ENCODE data around the gene UBE2G2.

The UBE2G2 gene

DNA sequence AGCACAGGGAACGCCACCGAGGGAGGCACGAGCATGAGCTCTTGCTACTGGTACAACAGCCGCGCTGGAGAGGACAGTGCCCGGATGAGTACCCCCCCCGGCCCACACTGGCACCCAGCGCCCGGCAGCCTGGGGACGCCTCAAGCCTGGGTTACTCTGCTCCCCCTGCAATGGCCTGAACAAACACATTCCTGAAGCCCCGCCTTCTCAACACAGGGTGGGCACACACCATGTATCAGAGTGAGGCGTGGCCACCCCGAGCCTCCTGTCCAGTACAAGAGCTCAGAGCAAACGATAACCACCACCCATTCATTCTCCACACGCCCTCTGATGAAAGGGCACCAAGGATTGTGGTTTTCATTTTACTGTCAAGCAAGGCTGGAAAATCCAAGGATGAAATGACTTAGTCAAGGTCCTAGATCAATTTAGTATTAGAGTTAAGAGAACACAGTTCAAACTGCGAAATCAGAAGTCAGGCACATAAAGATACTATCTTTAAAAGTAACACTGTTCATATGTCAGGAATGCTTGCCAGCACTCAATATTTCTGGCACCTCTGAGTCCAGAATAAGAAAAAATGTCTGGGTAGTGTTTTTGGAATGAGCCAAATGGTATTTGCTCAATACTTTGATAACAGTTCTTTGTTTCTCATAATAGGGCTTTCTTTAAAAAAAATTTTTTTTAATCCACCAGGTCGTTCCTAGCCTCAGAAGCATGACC is 22.0 kb downstream of the UBE2G2 start:
- Histone ChIP-seq H3K4me1 (ENCODE audit: control insufficient read depth in 5 of 5, insufficient read depth in 5 of 5, low read length in 5 of 5) (peaks cover 0 to 24% (median 10%) of the 10 kb centered on the region in 5 donors), H3K4me3 (ENCODE audit: low read depth in 1 of 5, low read length in 5 of 5) (no peak overlapping the region), H3K36me3 (ENCODE audit: control insufficient read depth in 5 of 5, insufficient read depth in 5 of 5, low read length in 5 of 5) (peaks cover 8 to 52% (median 20%) of the 10 kb centered on the region in 5 donors), H3K9ac (ENCODE audit: low read length in 5 of 5) (no peak overlapping the region), H3K27me3 (ENCODE audit: control insufficient read depth in 5 of 5, insufficient read depth in 4 of 5, low read length in 5 of 5) (no peaks in the 10 kb centered on the region), H3K27ac (ENCODE audit: low read depth, low read length) (no peak overlapping the region), H3K9me3 (ENCODE audit: control insufficient read depth in 5 of 5, low read length in 5 of 5) (no peaks in the 10 kb centered on the region)

DNA sequence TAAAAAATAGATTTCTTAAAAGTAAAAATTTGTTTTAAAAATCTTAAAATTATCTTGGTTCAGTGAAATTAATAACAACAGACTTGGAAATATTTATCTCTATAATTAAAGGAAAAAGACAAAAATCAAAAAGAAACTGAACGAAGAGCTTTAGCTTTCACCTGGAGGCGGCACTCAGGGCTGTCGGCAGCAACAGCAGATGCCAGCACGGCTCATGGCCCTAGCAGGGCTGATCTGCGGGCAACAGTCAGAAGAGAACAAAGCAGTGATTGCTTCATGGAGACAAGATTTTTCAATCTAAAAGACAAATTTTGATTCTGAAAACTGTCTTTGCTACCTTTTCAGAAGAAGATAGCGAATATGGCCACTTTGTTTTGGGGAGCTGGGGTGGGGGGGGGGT is 22.6 kb downstream of the UBE2G2 start:
- no peaks in the 10 kb centered on the region for H3K9me3 ChIP-seq (ENCODE audit: control insufficient read depth in 5 of 5, low read length in 5 of 5)
- no peak overlapping the region for H3K27ac ChIP-seq (ENCODE audit: low read depth, low read length)
- H3K27me3 ChIP-seq (ENCODE audit: control insufficient read depth in 5 of 5, insufficient read depth in 4 of 5, low read length in 5 of 5): no peaks in the 10 kb centered on the region
- no peak overlapping the region for H3K4me3 ChIP-seq (ENCODE audit: low read depth in 1 of 5, low read length in 5 of 5)
- peaks cover 14 to 54% (median 25%) of the 10 kb centered on the region in 5 donors for H3K36me3 ChIP-seq (ENCODE audit: control insufficient read depth in 5 of 5, insufficient read depth in 5 of 5, low read length in 5 of 5)
- H3K9ac ChIP-seq (ENCODE audit: low read length in 5 of 5): no peak overlapping the region
- peaks cover 0 to 24% (median 10%) of the 10 kb centered on the region in 5 donors for H3K4me1 ChIP-seq (ENCODE audit: control insufficient read depth in 5 of 5, insufficient read depth in 5 of 5, low read length in 5 of 5)

DNA sequence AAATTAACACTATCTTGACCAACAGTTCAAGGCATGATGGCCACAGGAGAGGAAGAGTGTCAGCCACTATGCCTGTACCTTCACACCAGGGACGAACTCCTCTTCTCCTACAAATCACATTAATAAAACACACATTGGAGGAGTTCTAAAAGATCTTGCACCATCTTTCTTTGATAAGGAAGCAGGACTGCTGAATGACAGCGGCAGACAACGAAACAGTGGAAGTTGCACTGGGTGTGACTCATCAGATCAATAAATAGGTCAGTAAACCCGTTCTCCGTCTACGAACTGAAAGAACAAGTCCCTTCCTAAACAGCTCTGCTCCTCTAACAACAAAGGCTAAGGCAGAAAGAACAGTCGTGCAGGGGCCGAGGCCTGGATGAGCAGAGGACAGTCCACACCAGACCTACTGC is 23.1 kb downstream of the UBE2G2 start:
- Histone ChIP-seq H3K4me3 (ENCODE audit: low read depth in 1 of 5, low read length in 5 of 5) (no peak overlapping the region), H3K9ac (ENCODE audit: low read length in 5 of 5) (no peak overlapping the region), H3K27ac (ENCODE audit: low read depth, low read length) (no peak overlapping the region), H3K36me3 (ENCODE audit: control insufficient read depth in 5 of 5, insufficient read depth in 5 of 5, low read length in 5 of 5) (peaks cover 14 to 53% (median 30%) of the 10 kb centered on the region in 5 donors), H3K9me3 (ENCODE audit: control insufficient read depth in 5 of 5, low read length in 5 of 5) (no peaks in the 10 kb centered on the region), H3K4me1 (ENCODE audit: control insufficient read depth in 5 of 5, insufficient read depth in 5 of 5, low read length in 5 of 5) (peaks cover 0 to 24% (median 10%) of the 10 kb centered on the region in 5 donors), H3K27me3 (ENCODE audit: control insufficient read depth in 5 of 5, insufficient read depth in 4 of 5, low read length in 5 of 5) (no peaks in the 10 kb centered on the region)

DNA sequence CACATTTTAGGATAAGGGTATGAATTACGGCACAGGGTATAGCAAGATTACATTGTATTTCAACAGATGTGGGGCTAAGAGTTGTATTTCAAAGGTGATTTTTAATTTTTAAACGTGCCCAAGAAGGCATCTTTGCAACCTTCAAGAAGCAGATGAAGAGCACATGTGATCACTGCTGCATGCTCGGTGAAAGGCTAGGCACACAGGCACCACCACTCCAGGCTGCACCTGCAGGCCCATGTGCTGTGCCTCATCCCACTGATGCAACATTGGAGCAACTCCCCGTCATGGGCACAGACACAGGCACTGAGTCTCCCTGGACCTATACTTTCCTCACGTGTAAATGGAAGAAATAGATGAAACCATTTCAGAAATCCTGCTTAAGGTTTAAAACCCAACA is 23.5 kb downstream of the UBE2G2 start:
- Histone ChIP-seq H3K27ac (ENCODE audit: low read depth, low read length) (no peak overlapping the region), H3K4me3 (ENCODE audit: low read depth in 1 of 5, low read length in 5 of 5) (no peak overlapping the region), H3K9ac (ENCODE audit: low read length in 5 of 5) (no peak overlapping the region), H3K4me1 (ENCODE audit: control insufficient read depth in 5 of 5, insufficient read depth in 5 of 5, low read length in 5 of 5) (peaks cover 0 to 24% (median 10%) of the 10 kb centered on the region in 5 donors), H3K36me3 (ENCODE audit: control insufficient read depth in 5 of 5, insufficient read depth in 5 of 5, low read length in 5 of 5) (peaks cover 14 to 56% (median 34%) of the 10 kb centered on the region in 5 donors), H3K27me3 (ENCODE audit: control insufficient read depth in 5 of 5, insufficient read depth in 4 of 5, low read length in 5 of 5) (no peaks in the 10 kb centered on the region), H3K9me3 (ENCODE audit: control insufficient read depth in 5 of 5, low read length in 5 of 5) (no peaks in the 10 kb centered on the region)

DNA sequence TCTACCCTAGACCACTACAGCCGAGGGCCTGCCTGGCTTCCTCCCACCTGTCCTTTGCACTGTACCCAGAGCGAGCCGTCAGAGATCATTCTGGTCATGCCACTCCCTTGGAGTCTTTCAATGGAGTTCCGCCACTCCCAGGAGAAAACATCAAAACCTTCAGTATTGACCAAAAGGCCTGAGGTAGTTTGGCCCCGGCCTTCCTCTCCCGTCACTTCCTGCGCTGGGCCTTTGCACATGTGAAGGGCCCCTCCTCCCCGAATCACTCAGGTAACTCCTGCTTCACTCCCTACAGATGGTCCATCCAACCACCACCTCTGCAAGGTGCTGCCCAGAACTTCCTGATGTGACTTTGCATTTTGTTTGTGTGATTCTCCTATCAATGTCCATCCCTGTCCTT is 26.6 kb downstream of the UBE2G2 start:
- Histone ChIP-seq H3K4me3 (ENCODE audit: low read depth in 1 of 5, low read length in 5 of 5) (no peak overlapping the region), H3K9ac (ENCODE audit: low read length in 5 of 5) (no peak overlapping the region), H3K27ac (ENCODE audit: low read depth, low read length) (no peak overlapping the region), H3K9me3 (ENCODE audit: control insufficient read depth in 5 of 5, low read length in 5 of 5) (no peaks in the 10 kb centered on the region), H3K36me3 (ENCODE audit: control insufficient read depth in 5 of 5, insufficient read depth in 5 of 5, low read length in 5 of 5) (peaks cover 14 to 76% (median 59%) of the 10 kb centered on the region in 5 donors), H3K27me3 (ENCODE audit: control insufficient read depth in 5 of 5, insufficient read depth in 4 of 5, low read length in 5 of 5) (no peaks in the 10 kb centered on the region), H3K4me1 (ENCODE audit: control insufficient read depth in 5 of 5, insufficient read depth in 5 of 5, low read length in 5 of 5) (peaks cover 0 to 10% (median 5%) of the 10 kb centered on the region in 5 donors)

DNA sequence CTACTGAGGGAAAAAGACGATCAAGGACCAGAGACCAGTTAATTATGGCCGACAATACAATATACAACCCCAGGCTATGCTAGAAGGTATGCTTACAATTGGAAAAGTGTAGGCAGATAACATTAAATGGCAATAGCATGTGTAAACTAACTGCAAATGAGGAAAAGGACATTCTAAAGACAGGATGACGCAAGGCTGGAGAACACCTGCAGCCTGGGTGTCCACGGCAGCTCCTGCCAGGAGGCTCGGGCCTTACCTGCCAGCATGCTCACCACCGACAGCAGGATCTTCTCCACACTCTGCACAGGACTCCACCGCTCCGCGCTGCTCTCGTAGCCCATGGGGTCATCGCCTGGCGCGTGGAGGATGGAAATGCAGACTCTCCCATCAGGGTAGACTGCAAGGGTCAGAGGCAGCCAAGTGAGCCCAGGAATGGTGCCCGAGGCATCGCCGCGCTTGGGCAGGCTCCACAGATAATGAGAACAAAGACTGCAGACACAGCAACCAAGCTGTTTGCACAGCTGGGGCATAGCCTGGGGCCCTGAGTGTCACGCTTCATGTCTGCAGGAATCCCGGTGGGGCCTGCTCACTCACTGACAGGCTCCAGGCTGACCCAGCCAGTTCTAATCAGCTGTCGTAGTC is 28.2 kb downstream of the UBE2G2 start:
- H3K27ac ChIP-seq (ENCODE audit: low read depth, low read length): no peak overlapping the region
- H3K9ac ChIP-seq (ENCODE audit: low read length in 5 of 5): no peak overlapping the region
- no peaks in the 10 kb centered on the region for H3K4me1 ChIP-seq (ENCODE audit: control insufficient read depth in 5 of 5, insufficient read depth in 5 of 5, low read length in 5 of 5)
- no peaks in the 10 kb centered on the region for H3K27me3 ChIP-seq (ENCODE audit: control insufficient read depth in 5 of 5, insufficient read depth in 4 of 5, low read length in 5 of 5)
- no peak overlapping the region for H3K4me3 ChIP-seq (ENCODE audit: low read depth in 1 of 5, low read length in 5 of 5)
- no peaks in the 10 kb centered on the region for H3K9me3 ChIP-seq (ENCODE audit: control insufficient read depth in 5 of 5, low read length in 5 of 5)
- peaks cover 14 to 84% (median 67%) of the 10 kb centered on the region in 5 donors for H3K36me3 ChIP-seq (ENCODE audit: control insufficient read depth in 5 of 5, insufficient read depth in 5 of 5, low read length in 5 of 5)

DNA sequence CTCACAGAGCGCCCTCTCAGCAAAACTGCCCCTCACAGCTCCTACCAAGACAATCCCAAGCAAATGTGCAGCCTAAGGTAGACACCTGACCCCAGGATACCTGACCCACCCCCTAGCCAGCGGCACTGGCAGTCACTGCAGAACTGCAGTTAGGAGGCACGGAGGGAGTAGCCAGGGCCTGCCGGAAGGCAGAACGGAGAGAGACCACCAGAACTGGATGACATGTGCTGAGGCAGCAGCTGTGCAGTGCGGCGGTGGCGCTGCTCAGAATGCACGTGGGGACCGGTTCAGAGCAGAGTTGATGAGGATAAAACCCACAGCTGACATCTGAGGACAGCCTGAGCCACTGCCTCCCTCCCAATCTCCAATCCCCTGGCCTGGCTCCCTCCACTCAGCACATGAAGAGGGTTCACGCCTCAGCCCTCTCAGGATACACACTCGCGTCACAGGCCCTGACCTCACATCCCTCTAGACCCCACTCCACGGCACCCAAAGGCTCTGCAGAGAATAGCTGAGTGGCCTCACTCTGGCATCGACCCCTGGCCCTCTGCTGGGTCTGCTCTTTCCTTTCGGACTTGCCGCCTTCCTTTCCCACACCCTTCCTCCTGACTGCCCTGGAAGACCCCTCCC is 29.6 kb downstream of the UBE2G2 start:
- Histone ChIP-seq H3K9ac (ENCODE audit: low read length in 5 of 5) (no peak overlapping the region), H3K27me3 (ENCODE audit: control insufficient read depth in 5 of 5, insufficient read depth in 4 of 5, low read length in 5 of 5) (no peaks in the 10 kb centered on the region), H3K4me1 (ENCODE audit: control insufficient read depth in 5 of 5, insufficient read depth in 5 of 5, low read length in 5 of 5) (no peaks in the 10 kb centered on the region), H3K36me3 (ENCODE audit: control insufficient read depth in 5 of 5, insufficient read depth in 5 of 5, low read length in 5 of 5) (peaks cover 12 to 78% (median 64%) of the 10 kb centered on the region in 5 donors), H3K4me3 (ENCODE audit: low read depth in 1 of 5, low read length in 5 of 5) (no peak overlapping the region), H3K27ac (ENCODE audit: low read depth, low read length) (no peak overlapping the region), H3K9me3 (ENCODE audit: control insufficient read depth in 5 of 5, low read length in 5 of 5) (no peaks in the 10 kb centered on the region)

DNA sequence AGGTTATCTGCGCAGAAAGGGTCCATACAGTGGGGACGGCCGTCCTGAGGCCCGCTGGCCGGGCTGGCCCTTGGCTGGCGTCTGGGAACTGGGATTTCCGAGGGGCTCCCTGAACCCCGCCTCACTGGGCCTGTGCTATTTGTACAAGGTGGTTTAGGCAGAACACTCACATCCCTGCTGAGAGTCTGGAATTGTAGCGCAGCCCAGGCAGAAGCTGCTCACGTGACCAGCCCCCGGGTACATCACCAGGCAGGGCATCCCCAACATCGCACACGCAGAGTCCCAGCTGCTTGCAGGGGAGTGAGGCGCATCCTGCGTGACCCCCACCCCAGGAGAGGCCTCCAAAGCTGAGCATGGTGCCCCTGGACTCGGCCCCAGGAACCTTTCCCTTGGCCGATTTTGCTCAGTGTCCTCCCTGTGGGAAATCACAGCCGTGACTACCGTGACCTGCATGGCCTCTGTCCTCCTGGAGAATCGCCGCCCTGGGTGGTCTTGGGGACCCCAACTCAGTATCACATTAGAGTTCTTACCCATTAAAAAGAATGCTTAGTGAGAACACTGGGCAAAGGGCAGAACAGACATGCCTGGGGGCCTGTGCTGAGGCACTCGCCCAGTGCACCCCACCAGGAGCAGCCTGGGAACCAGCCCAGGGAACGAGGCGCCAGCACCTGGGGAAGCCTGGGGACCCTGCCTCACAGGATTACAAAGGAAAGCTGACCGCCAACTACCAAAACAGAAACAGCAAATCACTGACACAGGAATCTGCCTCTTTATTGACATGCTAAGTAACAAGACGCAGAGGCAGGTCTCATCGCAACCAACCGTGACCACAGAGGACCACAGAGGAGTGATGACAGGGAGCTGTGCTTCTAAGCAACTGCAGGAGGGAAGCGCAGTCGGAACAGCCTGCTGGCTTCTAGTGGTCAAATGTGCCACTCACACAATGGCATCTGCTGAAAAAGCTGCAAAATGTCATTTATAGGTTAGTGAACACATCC is 33.5 kb downstream of the UBE2G2 start:
- Histone ChIP-seq H3K4me1 (ENCODE audit: control insufficient read depth in 5 of 5, insufficient read depth in 5 of 5, low read length in 5 of 5) (peaks cover 0 to 6% (median 0%) of the 10 kb centered on the region in 5 donors), H3K4me3 (ENCODE audit: low read depth in 1 of 5, low read length in 5 of 5) (no peak overlapping the region), H3K36me3 (ENCODE audit: control insufficient read depth in 5 of 5, insufficient read depth in 5 of 5, low read length in 5 of 5) (peaks cover 0 to 45% (median 41%) of the 10 kb centered on the region in 5 donors), H3K27ac (ENCODE audit: low read depth, low read length) (no peak overlapping the region), H3K9me3 (ENCODE audit: control insufficient read depth in 5 of 5, low read length in 5 of 5) (no peaks in the 10 kb centered on the region), H3K27me3 (ENCODE audit: control insufficient read depth in 5 of 5, insufficient read depth in 4 of 5, low read length in 5 of 5) (peaks cover 0 to 8% (median 0%) of the 10 kb centered on the region in 5 donors), H3K9ac (ENCODE audit: low read length in 5 of 5) (no peak overlapping the region)

DNA sequence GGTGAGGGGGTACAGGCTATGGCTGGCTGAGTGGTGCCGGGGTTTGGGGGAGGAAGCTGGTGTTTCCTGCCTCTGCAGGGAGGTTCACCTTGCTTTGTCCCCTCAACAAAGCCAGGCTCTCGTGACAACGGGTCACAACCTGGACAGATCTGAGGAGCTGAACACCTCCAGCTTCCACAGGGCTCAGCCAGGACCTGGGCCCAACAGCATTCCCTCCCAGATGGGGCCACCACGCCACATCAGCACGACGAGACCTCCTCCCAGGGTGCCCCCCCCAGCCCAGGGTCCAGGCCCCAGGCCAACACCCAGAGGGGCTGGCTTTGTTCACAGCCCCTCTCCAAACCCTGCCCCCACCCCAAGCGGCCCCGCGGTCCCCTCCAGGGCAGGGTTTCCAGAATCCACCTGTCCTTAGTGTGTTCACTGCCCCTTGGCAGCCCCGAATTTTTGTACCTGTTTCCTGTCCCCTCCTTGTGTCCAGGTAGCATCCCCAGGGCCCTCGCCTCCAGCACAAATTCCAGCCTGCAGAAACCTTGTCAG is 34.7 kb downstream of the UBE2G2 start:
- Histone ChIP-seq H3K9me3 (ENCODE audit: control insufficient read depth in 5 of 5, low read length in 5 of 5) (no peaks in the 10 kb centered on the region), H3K4me3 (ENCODE audit: low read depth in 1 of 5, low read length in 5 of 5) (no peak overlapping the region), H3K27ac (ENCODE audit: low read depth, low read length) (no peak overlapping the region), H3K9ac (ENCODE audit: low read length in 5 of 5) (no peak overlapping the region), H3K4me1 (ENCODE audit: control insufficient read depth in 5 of 5, insufficient read depth in 5 of 5, low read length in 5 of 5) (peaks cover 0 to 6% (median 0%) of the 10 kb centered on the region in 5 donors), H3K36me3 (ENCODE audit: control insufficient read depth in 5 of 5, insufficient read depth in 5 of 5, low read length in 5 of 5) (peaks cover 0 to 32% (median 29%) of the 10 kb centered on the region in 5 donors), H3K27me3 (ENCODE audit: control insufficient read depth in 5 of 5, insufficient read depth in 4 of 5, low read length in 5 of 5) (peaks cover 0 to 8% (median 0%) of the 10 kb centered on the region in 5 donors)

Measured in subcutaneous abdominal adipose tissue (tissue), 5 donors.